ENCODE data around the gene TPRG1. TPM values are rescaled to one million over a fixed set of nuclear protein-coding genes. Genes with fewer than 3 reads are reported as not detected.

Gene TPRG1
- total and polyA plus RNA-seq, 2 of the 4 experiments (the other 2 are of a cell fraction): 0.17 TPM; not detected in 1

GRCh38 chr3:189142527-189142926 lies 29.2 kb upstream of the TPRG1 start:
- dilution Hi-C loops (cut with HindIII; ENCODE audit: low sequenced_read_pairs, unreplicated experiment): no loop called here
- Histone ChIP-seq H3K27ac (ENCODE audit: insufficient read depth, low read length) (no peak overlapping the region), H3K36me3 (ENCODE audit: control insufficient read depth, insufficient read depth, low read length) (no peaks in the 10 kb centered on the region), H3K9me1 (ENCODE audit: insufficient read depth, low read length) (no peaks in the 10 kb centered on the region), H4K5ac (ENCODE audit: low read depth, low read length) (no peak overlapping the region), H2AK9ac (replicated peaks; ENCODE audit: low read depth, low read length, poor library complexity) (no peak overlapping the region), H3K9ac (ENCODE audit: low read depth, low read length) (no peak overlapping the region), H3K27me3 (ENCODE audit: control insufficient read depth, insufficient read depth, low read length) (peaks cover 36% of the 10 kb centered on the region), H3K79me1 (ENCODE audit: low read depth in 1 of 2, low read length in 2 of 2) (no peaks in the 10 kb centered on the region), H3K9me3 (ENCODE audit: control insufficient read depth, insufficient read depth, low read length) (no peaks in the 10 kb centered on the region), H3K4me1 (ENCODE audit: control insufficient read depth, insufficient read depth, low read length) (peaks cover 5% of the 10 kb centered on the region; the same call in 1 of the 2 replicates), H2BK5ac (ENCODE audit: low read depth, low read length, poor library complexity, severe bottlenecking) (no peak overlapping the region), H4K20me1 (ENCODE audit: insufficient read depth, low read length) (no peaks in the 10 kb centered on the region), H3K23ac (ENCODE audit: low read depth, low read length) (no peak overlapping the region), H3K4ac (ENCODE audit: low read depth, low read length) (no peak overlapping the region), H4K8ac (ENCODE audit: low read depth in 2 of 2, low read length in 2 of 2) (no peak overlapping the region), H4K91ac (ENCODE audit: insufficient read depth, low read depth, low read length) (no peak overlapping the region), H3K18ac (ENCODE audit: low read depth, low read length) (no peak overlapping the region), H3K56ac (ENCODE audit: extremely low read depth, insufficient read depth, low read length) (no peak overlapping the region), H2BK20ac (ENCODE audit: low read depth, low read length) (no peak overlapping the region), H3K4me3 (ENCODE audit: insufficient read depth, low read depth, low read length) (no peak overlapping the region), H3K4me2 (ENCODE audit: low read depth, low read length) (no peak overlapping the region), H2AK5ac (ENCODE audit: low read depth, low read length) (no peak overlapping the region), H2AFZ (replicated peaks; ENCODE audit: low read length, poor library complexity) (no peak overlapping the region), H3K14ac (replicated peaks; ENCODE audit: low read depth, low read length) (no peak overlapping the region), H2BK15ac (ENCODE audit: low read depth, low read length) (no peak overlapping the region), H2BK120ac (ENCODE audit: low read depth, low read length) (no peak overlapping the region)
- ATAC-seq (ENCODE audit: low read depth) (no peak), DNase-seq (no peak)
- WGBS, 2 experiments (ENCODE audit: extremely low coverage in 2 of 2, insufficient read length in 1 of 2): no CpG with 5 or more reads among the region's 1 CpG
- intact Hi-C loops (cut with micrococcal nuclease): loop anchor here (10.0 kb wide), 2 partner anchors 458 to 988 kb away; partner anchors contain the start of gene LPP
- TF ChIP-seq RCOR1 (IDR thresholded peaks at IDR 0.05; ENCODE audit: insufficient replicate concordance, low read length) (no peak), CTCF (conservative IDR thresholded peaks at IDR 0.05; ENCODE audit: low read depth, low read length) (no peak), RFX5 (IDR thresholded peaks at IDR 0.05; ENCODE audit: low read depth, low read length) (no peak), MXI1 (IDR thresholded peaks at IDR 0.05; ENCODE audit: borderline replicate concordance, low read depth, low read length) (no peak), SMC3 (IDR thresholded peaks at IDR 0.05; ENCODE audit: low read depth, low read length) (no peak), NFE2L2 (IDR thresholded peaks at IDR 0.05; ENCODE audit: low read depth, low read length) (no peak), USF2 (IDR thresholded peaks at IDR 0.05; ENCODE audit: low read depth, low read length) (no peak), CEBPB (IDR thresholded peaks at IDR 0.05; ENCODE audit: low read depth, low read length) (no peak), FOS (IDR thresholded peaks at IDR 0.05; ENCODE audit: low read depth, low read length) (no peak), BHLHE40 (IDR thresholded peaks at IDR 0.05; ENCODE audit: low read depth, low read length) (no peak), ELK1 (IDR thresholded peaks at IDR 0.05; ENCODE audit: borderline replicate concordance, low read depth, low read length) (no peak), MAZ (IDR thresholded peaks at IDR 0.05; ENCODE audit: borderline replicate concordance, low read depth, low read length) (no peak), POLR2A (IDR thresholded peaks at IDR 0.05; ENCODE audit: low read depth, low read length) (no peak), RAD21 (IDR thresholded peaks at IDR 0.05; ENCODE audit: low read length) (no peak), CHD1 (IDR thresholded peaks at IDR 0.05; ENCODE audit: low read depth, low read length) (no peak), MAFK (IDR thresholded peaks at IDR 0.05; ENCODE audit: low read depth, low read length) (no peak)
- CTCF ChIA-PET: interaction anchor here (0.6 kb wide), 1 partner anchor 1420 kb away, joined by 5 read pairs; no protein-coding TSS in a partner anchor
- in situ Hi-C loops (cut with MboI; ENCODE audit: low sequenced_read_pairs): loop anchor here (25.0 kb wide), 1 partner anchor 680 kb away; no protein-coding TSS in a partner anchor
- no TSS peak for BruUV-seq (replicated peaks)
- POLR2A ChIA-PET (ENCODE audit: unreplicated experiment): no interaction called here
